GM19395 (cell line): Measurements from ENCODE around the gene KLF8.
"Not testable (repeated sequence)": the region's sequence is repeated elsewhere in the genome, so short reads cannot be mapped to it uniquely, and the experiment has no call there.

ENCODE experiments used
- ATAC-seq: cut with Tn5 transposase; IDR thresholded peaks from one replicate; pipeline ENCODE4 v1.9.1; 2021; ENCODE audit warnings: mild to moderate bottlenecking, moderate library complexity; ENCODE audit not compliant: unreplicated experiment

Gene KLF8

DNA sequence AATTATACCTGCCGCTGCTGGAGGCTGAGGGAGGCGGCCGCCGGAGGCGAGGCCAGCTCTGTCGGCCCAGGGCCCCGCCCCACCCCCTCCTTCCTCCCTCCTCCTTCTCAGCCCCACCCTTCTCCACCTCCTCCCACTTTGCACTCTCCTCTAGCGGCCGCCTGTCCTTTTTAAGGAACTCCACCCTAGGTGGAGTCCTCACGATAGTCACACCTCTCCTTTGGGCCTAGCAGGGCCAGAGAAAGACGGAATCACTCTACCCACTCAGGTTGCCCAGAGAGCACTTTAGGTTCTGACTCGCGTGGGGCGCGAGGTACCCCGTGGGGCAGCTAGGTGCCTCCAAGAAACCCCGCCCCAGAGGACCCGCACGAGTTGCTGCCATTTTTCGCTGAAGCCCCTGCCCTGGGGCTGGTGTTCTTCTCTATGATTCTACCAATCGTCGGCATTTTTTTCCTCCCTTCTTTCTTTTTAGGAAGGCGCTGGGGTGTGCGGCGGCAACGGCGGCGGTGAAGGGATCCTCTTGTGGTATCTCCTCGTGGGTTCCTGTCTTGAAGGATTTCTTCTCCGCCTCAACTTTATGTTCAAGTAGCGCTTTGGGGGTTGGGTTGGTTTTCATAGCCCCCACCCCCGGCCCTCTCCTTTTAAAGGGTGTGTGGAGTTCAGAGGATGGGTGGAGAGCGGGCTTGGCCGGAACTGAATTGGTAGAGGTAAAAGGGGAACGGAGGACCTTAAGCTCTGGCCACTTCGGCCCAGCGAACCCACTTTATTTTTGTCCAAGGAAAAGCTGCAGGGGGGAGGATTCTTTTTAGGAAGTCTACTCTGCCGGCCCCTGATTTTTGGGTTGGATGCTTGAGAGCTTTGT lies at the start of gene KLF8:
TSS of gene KLF8 (plus strand) at position 136 of the 862 bp plus-strand sequence. CDS start 979 bp downstream, outside the sequence.
- peak; percentile 78 for ATAC-seq

GRCh38 chrX:56206945-56207344 lies 25.2 kb upstream of the KLF8 start:
- ATAC-seq = not testable (repeated sequence)

DNA sequence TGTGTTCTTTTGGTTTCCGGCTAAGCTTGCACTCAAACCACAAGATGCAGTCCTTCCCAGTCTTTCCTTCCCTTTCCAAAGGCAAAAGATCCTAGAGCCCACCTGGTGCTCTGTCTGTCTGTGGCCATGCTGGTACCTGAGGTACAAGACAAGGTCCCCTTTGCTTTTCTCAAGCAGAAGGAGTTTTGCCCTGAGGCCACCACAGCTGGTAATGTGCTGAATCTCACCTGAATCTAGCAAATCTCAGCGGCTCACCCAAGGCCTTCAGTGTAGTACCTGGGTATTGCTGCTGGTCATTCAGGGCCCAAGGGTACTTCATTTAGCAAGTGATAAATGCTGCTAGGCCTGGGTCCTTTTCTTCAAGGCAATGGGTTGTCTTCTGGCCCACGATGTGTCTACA lies 20.5 kb upstream of the KLF8 start:
- no peak for ATAC-seq

GRCh38 chrX:56216332-56216731 lies 15.8 kb upstream of the KLF8 start:
- no peak for ATAC-seq

DNA sequence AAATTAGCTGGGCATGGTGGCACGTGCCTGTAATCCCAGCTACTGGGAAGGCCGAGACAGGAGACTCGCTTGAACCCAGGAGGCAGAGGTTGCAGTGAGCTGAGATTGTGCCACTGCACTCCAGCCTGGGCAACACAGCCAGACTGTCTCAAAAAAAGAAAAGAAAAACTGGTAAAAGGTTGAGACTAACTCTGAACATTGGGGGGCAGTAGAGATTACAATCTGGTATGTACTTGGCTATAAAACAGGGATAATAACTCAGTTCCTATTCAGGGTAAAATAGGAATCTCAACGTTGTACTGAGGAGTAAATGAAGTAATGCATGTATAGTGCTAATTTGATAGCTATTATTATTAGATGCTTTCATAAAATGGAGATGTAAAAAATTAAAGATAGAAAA lies 12.5 kb upstream of the KLF8 start:
- ATAC-seq = no peak

DNA sequence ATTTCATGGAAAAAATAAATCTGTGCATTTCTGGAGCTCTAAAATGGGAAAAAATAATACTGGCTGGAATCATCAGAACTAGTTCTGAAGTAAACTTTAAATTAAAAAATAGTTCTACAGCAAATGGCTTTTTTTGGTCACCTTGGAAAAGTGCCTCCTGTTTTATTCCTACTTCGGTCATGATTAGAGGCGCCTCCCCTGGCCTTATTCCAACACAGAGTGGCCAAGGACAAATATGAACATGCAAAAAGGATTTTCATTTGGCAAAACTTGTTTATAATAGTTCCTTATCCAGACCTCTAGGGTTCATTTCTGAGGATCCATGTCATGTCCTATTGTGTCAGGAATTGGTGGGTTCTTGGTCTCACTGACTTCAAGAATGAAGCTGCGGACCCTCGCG lies 11.1 kb upstream of the KLF8 start:
- ATAC-seq = no peak

DNA sequence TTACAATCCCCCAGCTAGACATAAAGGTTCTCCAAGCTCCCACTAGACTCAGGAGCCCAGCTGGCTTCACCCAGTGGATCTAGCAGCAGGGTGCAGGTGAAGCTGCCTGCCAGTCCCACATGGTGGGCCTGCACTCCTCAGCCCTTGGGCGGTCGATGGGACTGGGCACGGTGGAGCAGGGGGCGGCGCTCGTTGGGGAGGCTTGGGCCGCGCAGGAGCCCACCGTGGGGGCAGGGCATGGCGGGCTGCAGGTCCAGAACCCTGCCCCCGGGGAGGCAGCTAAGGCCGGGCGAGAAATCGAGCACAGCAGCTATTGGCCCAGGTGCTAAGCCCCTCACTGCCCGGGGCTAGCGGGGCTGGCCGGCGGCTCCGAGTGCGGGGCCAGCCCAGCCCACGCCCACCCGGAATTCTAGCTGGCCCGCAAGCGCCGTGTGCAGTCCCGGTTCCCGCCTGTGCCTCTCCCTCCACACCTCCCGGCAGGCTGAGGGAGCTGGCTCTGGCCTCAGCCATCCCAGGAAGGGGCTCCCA lies 9.6 kb upstream of the KLF8 start:
- no peak for ATAC-seq

DNA sequence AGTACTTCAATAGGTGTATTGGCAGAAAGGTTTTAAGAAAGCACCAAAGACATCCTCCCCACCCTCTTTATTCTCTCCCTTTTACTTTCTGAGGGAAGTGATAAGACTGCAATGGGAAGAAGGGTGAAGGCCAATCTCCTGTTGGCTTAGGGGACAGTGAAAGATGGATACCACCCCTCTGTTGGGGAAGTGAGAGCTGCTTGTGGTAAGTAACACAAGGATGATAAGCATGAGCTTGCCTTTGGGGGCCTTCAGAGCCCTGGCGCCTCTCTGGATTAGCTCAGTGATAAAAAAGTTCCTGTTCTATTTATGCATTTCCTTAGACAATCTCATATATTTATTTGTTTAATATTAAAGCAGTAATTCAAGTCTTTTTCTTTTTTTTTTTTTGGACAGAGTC lies 5.2 kb upstream of the KLF8 start:
- no peak for ATAC-seq

DNA sequence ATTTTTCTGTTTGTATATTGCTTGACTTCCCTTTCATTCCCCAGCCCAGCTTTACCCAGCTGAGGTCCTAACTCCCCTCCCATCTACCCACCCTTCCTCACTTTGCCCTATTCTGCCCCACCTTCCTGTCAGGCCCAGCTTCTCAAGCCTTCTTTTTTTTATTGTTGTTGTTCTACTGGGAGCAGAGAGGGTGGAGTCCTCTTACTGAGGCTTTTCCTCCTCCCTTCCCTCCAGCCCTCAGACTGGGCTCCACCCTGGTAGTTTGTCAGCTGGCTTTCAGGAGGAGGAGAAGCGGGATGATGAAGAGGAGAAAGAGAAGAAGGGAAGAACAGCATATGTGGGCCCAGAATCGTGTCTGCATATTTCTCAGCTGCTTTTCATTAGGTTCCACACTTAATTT lies 3.2 kb upstream of the KLF8 start:
- ATAC-seq = no peak

DNA sequence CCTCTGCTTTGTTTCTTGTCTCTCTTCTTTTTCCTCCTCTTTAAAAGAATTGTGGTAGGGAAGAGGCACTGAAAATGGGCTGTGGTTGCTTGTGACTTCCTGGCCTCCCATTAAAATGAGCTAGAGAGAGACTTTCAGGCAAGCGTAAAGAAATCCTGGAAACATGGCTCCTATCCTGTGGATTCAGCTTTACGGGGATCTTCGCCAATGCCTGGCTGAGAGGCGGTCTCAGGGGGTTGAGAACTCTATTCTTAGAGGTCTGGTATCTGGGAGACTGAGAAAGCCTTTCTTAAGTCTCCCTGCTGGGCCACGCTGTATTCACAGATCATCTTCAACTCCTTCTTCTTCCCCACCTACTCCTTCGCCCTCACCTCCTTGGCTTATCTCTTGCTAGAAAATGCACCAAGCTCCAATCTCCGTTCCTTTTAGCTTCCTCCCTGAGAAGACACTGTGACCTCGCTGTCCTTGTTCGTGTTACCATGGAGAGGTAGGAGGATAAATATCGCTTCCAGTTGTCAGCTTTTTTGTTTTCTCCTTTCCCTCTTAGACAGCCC lies 542 bp upstream of the KLF8 start:
- ATAC-seq = no peak

- peak; percentile 19 for ATAC-seq
These were observed 944 bp downstream of the KLF8 start for GRCh38 chrX:56233100-56233499.

DNA sequence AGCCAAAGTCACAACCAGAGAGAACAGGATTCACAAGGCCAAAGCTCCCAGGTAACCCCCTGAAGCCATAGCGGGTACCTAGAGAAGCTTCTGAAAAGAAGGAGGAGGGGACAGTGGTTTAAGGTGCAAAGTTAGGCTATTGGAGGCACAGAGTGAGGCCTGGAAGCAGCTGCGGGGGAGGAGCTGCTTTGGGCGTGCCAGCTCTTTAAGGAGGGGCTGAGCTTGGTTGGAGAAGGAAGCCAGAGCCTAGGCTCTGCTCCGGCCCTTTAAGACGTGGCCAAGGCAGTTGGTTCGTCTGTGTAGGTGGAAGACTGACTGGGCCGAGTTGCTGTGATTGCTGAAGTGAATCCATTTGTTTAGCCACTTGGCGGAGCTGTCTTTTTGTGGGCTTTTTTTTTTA lies 1.5 kb downstream of the KLF8 start:
- ATAC-seq = peak; percentile 81

DNA sequence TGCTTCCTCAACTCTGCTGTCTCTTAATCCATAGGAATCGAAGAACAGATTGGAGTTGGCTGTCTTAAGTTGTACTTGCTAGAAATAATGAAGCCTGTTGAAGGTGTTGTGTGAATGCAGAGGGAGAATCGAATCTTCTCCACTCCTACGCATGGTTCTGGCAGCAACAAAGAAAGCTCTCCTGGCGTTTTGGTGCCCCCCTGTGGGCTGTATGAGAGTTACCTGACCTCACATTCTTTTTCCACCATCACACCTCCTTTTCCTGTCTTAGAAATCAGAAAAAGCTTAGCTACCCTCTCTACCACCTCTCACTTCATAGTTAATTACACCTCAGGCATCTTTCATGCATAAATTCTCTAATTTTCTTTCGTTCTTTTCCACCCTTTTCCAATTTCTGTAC lies 16.3 kb downstream of the KLF8 start:
- ATAC-seq = peak; percentile 95

- ATAC-seq = no peak
These were observed 21.9 kb downstream of the KLF8 start for GRCh38 chrX:56253832-56254703.

GRCh38 chrX:56268888-56269287 lies 36.7 kb downstream of the KLF8 start:
- ATAC-seq = peak; percentile 96

DNA sequence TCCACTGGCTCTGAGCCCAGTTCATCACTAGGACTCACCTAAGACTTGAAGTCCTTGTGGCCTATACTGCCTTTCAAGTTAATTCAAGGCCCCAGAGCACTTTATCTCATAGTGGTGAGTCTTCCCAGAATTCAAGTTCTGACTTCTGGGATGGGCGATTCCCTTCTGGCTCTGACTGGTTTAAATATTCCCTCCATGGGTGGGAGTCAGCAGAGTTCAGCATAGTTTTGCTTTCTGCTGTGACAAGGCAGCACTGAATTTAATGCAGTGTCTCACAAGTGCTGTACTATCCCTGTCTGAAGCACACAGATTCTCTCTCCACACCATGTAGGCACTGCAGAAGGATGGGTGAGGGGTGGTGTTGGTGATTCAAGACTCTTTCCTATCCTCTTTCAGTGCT lies 46.5 kb downstream of the KLF8 start:
- no peak for ATAC-seq

GRCh38 chrX:56279863-56280262 lies 47.7 kb downstream of the KLF8 start:
- no peak for ATAC-seq

DNA sequence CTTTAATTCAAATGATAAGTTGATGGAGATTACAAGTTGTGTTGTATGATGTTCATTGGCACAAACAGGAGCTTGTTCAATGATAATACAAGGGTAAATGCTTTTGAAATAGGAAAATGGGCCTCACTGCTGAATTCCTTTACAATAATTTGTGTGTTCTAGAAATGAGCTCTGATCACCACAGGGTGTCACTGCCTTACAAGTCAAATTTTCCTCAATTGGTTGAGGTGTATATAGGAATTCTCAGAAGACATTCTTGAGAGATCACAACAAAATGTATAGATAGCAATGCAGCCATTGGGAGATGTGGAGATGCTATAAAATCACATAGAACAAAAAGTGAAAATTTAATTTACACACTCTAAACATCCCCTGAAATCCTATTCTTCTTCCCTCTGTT lies 49.6 kb downstream of the KLF8 start:
- no peak for ATAC-seq

GRCh38 chrX:56284269-56284668 lies 52.1 kb downstream of the KLF8 start:
- no peak for ATAC-seq

DNA sequence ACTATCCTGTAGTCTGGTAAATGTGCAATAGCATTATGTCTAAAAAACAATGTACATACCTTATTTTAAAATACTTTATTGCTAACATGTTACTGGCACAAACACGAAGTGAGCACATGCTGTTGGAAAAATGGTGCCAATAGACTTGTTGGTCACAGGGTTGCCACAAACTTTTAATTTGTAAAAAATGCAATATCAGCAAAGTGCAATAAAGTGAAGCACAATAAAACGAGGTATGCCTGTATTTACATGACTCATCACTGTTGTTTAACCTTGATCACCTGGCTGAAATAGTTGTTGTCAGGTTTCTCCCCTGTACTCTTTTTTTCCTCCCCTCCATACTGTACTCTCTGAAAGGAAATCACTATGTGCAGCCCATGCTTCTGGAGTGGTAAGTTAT lies 56.5 kb downstream of the KLF8 start:
- no peak for ATAC-seq

DNA sequence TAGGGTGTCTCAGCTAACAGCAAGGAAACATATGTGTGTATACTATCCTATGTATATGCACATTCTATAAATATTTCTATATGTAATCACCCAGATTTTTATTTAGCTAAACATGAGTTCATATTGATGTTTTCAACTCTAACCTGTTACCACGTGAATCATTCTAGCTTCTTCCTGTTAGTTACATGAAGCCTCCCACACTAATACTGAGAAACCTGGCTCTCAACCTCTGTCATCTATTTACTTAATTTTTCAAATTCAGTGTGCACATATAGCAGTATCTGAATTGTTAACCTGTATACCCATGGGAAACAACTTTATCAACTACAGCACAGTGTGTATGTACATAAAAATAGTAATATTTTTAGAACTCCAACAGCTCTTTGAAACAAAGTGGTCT lies 57.3 kb downstream of the KLF8 start:
- no peak for ATAC-seq
